GM18498 (cell line): ENCODE data around the gene TAF1C.

Source experiments
- ATAC-seq: cut with Tn5 transposase; IDR thresholded peaks from one replicate; pipeline ENCODE4 v1.9.1; 2021; ENCODE audit warnings: mild to moderate bottlenecking, moderate library complexity; ENCODE audit not compliant: unreplicated experiment

TAF1C gene

DNA sequence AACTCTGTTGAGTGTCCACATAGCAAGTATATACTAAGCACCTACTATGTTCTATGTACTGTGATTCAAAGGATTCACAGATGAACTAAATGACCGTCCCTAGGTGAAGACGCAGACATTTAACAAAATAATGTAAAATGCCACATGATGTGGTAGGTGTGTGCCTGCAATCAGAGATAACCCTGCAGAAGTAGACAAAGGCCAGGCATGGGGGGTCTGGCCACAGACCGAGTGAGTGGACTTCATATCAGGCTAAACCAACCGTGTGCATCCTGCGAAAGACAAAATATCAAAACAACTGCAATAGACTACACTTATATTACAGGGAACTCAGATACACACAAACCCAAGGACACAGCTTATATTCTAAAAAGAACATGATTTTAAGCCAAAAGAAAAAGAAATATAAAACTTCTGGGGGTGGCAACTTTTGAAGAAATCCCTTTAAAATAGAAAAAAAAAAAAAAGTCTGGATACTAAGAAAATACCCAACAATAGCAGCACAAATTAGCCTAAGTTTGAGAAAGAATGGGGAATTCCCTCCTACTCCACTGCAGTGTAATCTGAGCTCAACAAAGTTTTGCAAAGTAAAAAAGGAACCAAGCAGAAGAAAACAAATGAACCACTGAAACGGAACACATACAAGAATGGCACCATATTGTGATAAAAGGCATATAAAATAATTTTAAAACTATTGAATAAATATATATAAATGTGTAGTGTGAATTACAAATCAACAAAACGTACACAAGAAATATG lies 54.2 kb downstream of the TAF1C start:
- no peak for ATAC-seq

DNA sequence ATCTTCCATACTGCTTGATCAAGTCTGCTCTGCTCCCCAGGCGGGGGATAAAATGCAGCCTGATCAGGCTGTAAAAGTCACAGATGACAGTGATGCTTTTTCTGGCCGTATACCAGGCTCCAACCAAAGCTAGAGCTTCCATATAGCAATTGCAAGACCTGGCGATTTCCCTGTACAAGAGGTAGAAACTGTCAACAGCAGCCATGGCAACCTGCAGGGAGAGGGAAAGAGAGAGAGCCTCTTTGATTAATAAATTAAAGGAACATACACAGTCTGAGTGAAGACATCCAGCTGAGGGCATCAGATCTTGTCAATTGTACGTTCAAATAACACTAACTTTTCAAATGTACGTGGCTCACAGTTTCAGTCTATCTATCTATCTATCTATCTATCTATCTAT lies 55.7 kb downstream of the TAF1C start:
- ATAC-seq = no peak
